ENCODE data around the gene KREMEN2.
A peak's percentile ranks its signal among the peaks of the same experiment; 100 is the strongest.

KREMEN2 gene

GRCh38 chr16:2966043-2966807, 2.1 kb downstream of the KREMEN2 start:
- DNase-seq (ENCODE audit: low read depth in 2 of 2): no peak

DNA sequence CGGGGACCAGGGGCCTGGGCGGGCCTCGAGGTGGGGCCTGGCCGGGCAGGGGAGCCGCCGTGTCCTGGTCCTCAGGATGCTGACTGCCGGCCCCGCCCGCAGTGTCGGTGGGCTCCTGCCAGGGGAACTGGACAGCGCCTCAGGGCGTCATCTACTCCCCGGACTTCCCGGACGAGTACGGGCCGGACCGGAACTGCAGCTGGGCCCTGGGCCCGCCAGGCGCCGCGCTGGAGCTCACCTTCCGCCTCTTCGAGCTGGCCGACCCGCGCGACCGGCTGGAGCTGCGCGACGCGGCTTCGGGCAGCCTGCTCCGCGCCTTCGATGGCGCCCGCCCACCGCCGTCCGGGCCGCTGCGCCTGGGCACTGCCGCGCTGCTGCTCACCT, 2.7 kb downstream of the KREMEN2 start:
- no peak for DNase-seq (ENCODE audit: low read depth in 2 of 2)

DNA sequence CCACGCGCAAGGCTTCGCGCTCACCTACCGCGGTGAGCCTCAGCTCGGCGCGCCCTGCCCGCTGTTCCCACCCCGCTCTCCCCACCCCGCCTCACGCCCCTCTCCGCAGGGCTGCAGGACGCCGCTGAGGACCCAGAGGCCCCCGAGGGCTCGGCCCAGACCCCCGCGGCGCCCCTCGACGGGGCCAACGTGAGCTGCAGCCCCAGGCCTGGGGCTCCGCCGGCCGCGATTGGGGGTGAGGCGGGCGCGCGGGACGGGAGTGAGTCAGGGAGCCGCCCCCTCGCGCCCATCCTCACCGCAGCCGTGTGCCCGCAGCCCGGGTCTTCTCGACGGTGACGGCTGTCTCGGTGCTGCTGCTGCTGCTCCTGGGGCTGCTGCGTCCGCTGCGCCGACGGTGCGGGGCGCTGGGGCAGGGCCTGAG, 3.1 kb downstream of the KREMEN2 start:
- DNase-seq (ENCODE audit: low read depth in 2 of 2): no peak

DNA sequence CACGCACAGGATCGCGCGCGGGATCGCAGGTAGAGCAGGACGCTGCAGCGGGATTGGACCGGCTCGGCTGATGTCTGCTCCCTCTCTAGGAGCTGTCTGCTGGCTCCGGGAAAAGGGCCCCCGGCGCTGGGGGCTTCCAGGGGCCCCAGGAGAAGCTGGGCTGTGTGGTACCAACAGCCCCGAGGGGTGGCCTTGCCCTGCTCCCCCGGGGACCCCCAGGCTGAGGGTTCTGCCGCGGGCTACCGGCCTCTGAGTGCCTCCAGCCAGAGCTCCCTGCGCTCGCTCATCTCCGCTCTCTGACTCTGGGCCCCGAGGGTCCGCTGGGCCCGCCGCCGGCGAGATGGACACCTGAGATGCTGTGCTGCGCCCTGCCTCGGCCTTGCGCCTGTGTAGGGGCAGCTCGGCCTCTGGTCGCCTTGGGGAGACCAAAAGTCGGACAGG, 3.7 kb downstream of the KREMEN2 start:
- DNase-seq (ENCODE audit: low read depth in 2 of 2): no peak

GRCh38 chr16:2968368-2968737, 4.3 kb downstream of the KREMEN2 start:
- DNase-seq (ENCODE audit: low read depth in 2 of 2): no peak

DNA sequence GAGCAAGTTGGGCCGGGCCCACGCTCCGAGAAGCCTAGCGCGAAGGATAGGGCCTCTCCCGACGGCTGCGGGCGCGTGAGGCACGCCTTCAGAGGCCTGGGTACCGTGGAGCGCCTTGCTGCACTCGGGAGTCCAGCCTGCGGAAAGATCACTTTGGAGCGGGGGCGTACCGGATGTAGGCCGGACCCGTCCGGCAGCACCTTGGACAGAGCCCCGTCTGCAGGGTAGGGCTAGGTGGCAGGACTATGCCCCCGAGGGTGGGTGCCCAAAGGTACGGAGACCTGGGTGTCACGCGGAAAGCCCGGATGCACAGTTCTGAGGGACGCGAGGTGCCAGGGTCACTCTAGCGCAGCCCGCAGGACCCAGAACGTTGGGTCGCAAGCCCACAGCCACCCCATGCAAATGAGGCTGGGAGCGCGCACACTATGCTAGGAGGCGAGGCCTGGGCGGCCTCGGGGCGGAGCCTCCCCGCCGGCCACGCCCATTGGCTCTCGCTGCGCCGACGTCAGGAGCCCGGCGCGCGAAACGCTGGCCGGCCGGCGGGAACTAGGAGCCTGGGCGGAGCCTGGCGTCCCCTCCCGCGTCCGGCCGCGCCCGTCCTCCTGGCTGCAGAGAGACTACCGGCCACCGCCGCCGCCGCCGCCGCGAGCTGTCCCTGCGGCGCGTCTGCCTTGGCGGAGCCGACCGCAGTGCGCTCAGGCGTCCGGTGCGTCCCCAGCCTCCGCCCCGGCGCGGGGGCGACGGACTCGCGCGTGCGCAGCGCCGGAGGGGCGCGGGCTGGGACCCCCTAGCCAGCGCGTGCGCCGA, 4.9 kb downstream of the KREMEN2 start, which contains the start of gene PAQR4:
PAQR4 (plus strand) TSS at position 611 of the 807 bp plus-strand sequence. CDS start 327 bp downstream, outside the sequence.
- peak; percentile 48 to 49 for DNase-seq (ENCODE audit: low read depth in 2 of 2)

- no peak for DNase-seq (ENCODE audit: low read depth in 2 of 2)
These were observed 5.8 kb downstream of the KREMEN2 start for GRCh38 chr16:2969545-2970521.

- DNase-seq (ENCODE audit: low read depth in 2 of 2): no peak
These were observed 6.5 kb downstream of the KREMEN2 start for GRCh38 chr16:2970563-2970962.

- DNase-seq (ENCODE audit: low read depth in 2 of 2): no peak
These were observed 7.3 kb downstream of the KREMEN2 start for GRCh38 chr16:2971134-2971984.

GRCh38 chr16:2971985-2972784, 8.1 kb downstream of the KREMEN2 start:
- DNase-seq (ENCODE audit: low read depth in 2 of 2): no peak

DNA sequence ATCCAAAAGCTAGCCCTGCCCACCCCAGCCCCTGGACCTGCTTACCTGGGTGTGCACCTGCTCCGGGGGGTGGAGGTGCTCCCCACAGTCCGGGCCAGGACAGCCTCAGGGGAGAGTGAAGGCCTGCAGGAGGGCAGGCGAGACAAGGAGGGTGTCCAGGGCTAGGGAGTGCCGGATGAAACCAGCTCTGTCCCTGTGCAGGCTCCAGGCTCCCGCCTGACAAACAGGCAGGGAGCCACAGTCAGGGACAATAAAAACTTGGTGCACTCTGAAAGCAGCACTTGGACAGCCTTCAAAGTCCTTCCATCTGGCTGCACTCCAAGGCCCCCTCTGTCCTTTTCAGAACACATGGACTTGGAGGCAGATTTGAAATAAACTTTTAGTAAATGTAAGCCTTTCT, 9.0 kb downstream of the KREMEN2 start:
- DNase-seq (ENCODE audit: low read depth in 2 of 2): no peak

DNA sequence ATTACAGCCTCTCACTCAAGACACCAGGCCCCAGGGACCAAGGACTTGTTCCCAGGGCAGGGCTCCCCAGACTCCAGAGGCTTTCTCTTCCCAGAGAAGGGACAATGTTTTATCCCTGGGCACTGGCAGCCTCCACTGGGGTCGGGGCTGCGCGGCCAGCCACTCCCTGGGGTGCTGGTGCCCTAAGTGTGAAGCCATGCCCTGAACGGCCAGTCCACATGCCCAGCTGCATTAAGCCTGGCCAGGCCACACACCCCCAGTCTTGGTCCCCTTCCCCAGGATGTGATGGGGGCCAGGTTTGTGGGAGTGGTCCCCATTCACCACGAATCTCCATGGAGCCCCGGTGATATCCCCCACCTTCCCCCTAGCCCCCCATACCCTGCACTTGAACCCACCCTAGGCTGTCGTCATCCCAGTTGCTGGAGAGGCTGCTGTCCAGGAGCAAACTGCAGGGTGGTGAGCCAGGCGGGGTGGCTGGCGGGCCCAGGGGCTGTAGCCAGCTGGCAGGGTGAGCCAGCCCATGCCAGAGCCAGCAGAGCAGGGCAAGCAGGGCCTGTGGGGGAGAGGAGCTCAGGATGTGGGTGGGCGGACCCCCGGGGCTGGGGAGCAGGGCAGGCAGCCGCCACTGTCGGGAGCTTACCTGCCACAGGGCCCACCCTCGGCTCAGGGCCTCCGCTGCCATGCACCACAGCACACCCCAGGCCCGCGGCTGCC, 9.7 kb downstream of the KREMEN2 start:
- DNase-seq (ENCODE audit: low read depth in 2 of 2): no peak

DNA sequence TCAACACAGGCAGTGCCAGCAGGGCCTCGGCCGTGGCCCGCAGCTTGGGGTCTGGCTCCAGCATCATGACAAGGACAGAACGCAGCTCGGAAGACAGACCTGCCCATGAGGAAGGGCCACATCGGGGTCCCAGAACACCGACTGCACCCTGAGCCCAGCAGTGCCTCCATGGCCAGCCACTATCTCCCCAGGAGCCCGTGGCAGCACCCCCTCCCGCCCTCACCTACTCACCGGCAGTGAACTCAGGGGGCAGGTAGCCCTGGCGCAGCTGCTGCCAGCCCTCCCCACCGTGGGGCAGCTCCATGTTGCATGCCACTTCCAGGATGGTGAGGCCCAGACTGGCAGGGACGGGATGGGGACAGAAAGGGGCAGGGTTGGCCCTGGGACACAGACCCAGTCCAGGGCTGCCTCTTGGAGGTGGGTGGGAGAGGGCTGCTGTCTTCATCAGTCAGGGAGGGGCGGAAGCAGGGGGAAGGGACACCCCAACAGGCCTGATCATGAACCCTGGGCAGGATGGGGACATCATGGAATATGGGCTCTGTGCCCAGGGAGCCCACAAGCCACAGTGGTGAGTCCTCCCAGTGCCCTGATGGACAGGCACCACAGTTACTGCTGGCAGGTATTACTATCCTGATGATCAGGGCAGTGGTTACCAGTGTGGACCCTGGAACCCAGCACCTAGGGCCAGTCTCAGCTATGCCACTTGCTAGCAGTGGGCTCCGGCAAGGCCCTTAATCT, 10.4 kb downstream of the KREMEN2 start:
- DNase-seq (ENCODE audit: low read depth in 2 of 2): no peak

GRCh38 chr16:2975161-2975795, 11.2 kb downstream of the KREMEN2 start:
- no peak for DNase-seq (ENCODE audit: low read depth in 2 of 2)

GRCh38 chr16:2976201-2976600, 12.1 kb downstream of the KREMEN2 start:
- DNase-seq (ENCODE audit: low read depth in 2 of 2): no peak

- DNase-seq (ENCODE audit: low read depth in 2 of 2): no peak
These were observed 12.6 kb downstream of the KREMEN2 start for GRCh38 chr16:2976673-2977072.

DNA sequence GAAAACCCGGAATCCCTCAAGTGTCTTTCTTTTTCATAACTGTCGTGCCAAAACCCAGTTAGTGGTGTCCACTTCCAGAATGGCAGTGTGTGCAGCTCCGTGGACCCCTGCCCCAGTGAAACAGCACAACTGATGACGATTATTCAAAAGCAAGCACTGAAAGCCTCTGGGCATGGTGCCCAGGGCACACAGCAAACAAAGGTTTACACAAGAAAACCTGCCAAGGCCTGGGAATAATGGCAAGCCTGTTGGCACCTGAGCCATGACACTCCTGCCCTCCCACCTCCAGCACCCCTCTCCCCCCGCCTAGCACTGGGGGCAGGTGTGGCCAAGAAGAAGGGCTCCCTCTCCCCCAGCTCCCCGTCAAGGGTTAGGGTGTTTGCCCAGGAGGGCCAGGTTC, 13.4 kb downstream of the KREMEN2 start:
- DNase-seq (ENCODE audit: low read depth in 2 of 2): no peak

DNA sequence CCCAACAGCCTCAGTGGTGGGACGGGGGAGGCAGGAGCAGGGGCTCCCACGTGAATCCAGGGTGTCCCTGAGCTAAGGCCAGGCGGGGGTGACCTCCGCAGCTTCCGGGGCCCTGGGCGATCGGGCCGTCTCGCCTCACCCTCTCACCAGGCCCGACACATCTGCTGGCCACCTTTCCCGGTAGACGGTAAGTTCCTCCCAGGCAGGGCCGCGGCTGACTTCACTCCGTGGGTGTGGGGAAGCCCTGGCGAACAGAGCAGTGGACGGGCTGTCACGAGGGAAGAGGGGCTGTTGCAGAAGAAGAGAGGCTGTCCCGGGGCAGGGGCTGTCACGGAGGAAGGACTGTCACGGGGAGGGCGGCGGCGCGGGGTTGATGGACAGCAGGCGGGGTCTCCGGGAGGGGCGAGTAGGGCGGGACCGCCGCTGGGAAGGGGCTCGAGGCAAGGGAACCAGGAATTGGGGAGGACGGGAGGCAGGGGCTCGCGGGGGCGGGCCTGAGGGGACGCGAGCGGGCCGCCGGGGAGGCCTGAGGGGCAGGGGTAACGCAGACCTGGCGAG, 15.7 kb downstream of the KREMEN2 start:
- no peak for DNase-seq (ENCODE audit: low read depth in 2 of 2)

Data from stimulated activated CD8-positive, alpha-beta memory T cell treated with anti-CD3 and anti-CD28 coated beads, Interleukin-7, amount 100 ng/mL, for 1 hour (primary cell).